ENCODE results near the gene CMC2.

Gene CMC2

DNA sequence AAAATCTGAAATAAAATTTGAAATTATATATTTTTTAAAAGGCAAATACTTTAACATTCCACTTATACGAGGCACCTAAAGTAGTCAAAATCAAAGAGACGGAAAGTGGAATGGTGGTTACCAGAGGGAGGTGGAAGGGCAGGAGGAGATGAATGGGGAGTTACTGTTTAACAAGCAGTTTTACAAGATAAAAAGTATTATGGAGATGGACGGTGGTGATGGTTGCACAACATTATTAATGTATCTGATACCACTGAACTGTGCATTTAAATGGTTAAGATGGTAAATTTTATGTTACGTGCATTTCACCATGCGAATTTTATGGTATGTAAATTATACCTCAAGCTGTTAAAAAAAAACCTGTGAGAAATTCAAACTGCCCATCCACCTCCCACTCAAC lies 5.4 kb downstream of the CMC2 start:
- DNase-seq, result no peak

DNA sequence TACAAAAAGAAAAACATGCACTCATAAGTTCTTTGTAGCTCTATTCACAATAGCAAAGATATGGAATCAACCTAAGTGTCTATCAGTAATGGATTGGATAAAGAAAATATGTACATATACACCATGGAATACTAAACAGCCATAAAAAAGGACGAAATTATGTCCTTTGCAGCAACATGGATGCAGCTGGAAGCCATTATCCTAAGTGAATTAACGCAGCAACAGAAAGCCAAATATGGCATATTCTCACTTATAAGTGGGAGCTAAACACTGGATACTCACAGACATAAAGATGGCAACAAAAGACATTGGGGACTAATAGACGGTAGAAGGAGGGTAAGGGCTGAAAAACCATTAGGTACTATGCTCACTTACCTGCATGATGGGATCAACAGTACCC lies 5.8 kb downstream of the CMC2 start:
- DNase-seq, result no peak

DNA sequence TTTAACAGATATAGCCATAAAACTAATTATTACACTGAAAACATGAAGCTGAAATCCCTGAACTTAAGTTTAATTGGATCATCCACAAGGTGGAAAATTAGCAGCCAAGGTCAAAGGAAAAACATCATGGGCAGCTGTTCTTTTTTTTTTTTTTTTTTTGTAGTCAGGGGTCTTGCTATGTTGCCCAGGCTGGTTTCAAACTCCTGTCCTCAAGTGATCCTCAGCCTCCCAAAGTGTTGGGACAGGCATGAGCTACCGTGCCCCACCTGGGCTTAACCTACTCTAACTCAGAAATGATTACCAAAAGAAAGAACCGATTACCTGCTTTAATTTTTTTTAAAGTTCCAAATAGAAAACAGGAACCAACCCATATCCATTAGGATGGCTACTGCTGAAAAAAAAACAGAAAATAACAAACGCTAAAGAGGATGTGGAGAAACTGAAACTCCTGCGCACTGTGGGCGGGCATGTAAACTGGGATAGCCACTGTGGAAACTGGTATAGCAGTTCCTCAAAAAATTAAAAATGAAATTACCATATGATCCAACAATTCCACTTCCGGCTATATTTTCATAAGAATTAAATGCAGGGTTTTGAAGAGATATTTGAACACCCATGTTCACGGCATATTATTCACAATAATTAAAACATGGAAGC lies 8.6 kb downstream of the CMC2 start:
- DNase-seq, result no peak

DNA sequence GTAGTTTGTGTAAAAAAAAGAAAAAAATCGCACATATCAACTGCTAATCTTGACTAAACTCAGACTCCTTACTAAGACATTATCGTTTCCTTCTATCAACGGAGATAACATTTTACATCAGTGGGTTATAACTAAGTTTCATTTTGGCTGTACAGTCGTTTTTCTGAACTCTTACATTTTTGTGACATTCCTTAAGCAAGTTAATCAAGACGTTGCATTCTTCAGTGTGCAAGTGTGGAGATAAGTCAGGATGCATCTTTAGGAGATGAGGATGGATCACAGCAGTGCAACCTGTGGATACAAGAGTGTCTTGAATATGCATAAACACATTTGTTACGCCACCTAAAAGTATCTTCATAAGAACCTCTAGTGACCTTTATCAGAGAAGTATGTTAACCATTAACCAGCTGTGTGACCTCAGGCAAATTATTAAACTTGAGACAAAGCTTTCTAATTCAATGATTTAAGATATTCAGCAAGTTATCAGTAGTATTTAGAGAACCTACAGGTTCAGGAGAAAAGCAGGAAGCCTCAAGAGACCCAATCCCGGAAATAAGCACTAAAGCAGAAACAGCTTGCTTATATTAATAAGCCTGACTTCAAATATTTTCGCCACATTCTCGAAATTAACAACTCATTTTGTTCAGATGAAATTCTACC lies 9.4 kb downstream of the CMC2 start:
- no peak for DNase-seq

DNA sequence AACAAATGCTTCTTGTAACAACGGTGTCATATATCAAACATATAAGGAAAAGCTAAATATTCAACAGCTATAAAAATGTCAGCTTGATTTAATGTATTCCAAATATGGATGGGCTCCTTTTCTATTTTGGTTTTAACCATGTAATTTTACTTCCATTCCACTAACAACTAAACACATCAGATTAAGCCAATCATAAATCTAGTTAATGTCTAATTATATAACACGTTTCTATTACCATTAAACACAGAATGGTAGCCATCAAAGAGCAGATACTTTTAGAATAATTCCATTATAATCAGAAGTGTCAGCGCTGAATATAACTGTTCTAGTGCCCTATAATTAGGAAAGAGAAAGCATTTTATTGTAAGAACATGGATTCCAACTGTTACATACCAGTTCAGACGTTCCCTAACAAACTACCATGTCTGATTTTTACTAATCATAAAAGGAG lies 10.0 kb downstream of the CMC2 start:
- no peak for DNase-seq

DNA sequence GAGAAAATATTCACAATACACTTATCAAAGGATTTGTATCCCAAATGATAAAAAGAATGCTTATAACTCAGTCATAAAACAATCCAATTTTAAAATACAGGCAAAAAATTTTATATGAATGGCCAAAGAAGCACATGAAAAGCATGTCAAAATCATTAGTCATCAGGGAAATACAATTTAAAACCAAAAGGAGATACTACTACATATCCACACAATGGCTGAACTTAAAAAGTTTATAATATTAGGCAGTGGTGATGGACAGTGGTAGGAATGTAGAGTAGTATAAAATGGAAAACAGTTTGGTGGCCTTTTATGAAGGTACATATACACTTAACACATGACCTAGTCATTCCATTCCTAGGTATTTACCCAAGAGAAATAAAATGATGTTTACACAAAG lies 12.2 kb downstream of the CMC2 start:
- no peak for DNase-seq

DNA sequence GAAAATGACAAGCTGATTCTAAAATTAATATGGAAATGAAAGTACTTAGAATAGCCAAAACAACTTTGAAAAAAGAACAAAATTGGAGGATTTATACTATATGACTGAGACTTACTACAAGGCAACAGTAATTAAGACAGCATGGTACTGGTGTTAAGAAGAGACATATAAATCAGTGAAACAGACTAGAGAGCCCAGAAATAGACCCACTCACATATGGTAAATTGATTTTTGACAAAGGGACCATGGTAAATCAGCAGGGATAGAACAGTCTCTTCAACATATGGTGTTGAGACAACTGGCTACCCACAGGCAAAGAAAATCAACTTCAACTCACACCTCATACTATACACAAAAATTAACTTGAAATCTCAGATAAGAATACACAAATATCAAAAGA lies 12.9 kb downstream of the CMC2 start:
- DNase-seq, result peak; percentile 45

DNA sequence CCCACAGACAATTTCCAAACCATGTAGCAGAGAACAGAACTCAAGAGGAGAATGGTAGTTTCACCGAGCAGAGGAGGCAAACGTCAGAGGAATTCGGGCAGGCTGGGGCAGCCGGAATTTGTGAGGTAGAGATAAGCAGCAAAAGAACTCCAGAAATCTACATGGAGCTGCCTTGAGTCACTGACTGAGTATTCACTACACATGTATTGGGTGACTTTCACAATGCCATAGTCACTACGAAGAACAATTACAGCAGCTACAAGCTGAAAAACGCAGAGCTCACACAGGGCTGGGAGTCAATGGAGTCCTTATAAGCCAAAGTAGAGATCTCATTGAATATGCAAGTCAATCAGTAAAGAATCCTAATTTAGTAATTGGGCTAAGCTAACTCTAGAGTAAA lies 13.4 kb downstream of the CMC2 start:
- DNase-seq, result no peak

DNA sequence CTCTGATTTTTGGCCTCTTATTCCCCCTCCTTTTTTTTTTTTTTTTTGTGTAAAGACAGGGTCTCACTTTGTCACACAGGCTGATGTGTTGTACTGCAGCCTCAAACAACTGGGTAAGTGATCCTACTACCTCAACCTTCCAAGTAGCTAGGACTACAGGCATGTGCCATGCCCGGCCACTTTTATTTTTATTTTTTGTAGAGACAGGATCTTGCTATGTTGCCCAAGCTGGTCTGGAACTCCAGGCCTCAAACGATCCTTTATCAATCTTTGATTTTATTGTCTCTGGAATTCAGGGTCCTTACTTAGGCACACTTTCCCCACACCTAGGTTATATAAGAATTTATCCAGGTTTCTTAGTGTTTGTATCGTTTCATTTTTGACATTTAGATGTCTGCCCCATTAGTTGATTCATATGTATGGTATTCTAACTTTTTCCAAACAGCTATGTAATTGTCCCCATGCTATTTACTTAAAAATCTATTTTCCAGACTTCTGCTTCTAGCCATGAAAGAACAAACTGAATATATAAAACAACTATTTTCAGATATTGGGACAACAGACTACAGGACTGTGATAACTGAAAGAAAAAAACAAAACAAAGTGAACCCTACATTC lies 13.9 kb downstream of the CMC2 start:
- DNase-seq, result no peak

DNA sequence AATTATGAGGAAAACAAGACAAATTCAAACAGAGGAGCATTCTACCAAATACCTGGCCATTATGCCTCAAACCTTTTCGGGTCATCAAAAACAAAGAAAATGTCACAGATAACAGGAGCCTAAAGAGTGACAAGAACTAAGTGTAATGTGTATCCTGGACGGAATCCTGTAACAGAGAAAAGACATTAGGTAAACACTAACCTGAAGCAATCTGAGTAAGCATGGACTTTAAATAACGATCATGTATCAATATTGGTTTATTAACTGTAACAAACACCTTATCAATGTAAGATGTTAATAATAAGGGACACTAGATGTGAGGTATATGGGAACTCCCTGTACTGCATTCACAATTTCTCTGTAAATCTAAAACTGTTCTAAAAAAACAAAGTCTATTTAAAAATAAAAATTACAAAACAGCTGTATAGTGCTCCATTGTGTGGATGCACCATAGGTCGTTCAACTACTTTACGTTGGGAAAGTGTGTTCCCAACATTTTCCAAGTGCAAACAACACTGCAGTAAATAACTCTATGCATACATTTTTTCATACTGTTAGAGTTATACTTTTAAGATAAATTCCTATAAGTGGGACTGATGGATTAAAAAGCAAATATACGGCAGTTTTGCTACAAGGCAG lies 14.8 kb downstream of the CMC2 start:
- DNase-seq, result no peak

DNA sequence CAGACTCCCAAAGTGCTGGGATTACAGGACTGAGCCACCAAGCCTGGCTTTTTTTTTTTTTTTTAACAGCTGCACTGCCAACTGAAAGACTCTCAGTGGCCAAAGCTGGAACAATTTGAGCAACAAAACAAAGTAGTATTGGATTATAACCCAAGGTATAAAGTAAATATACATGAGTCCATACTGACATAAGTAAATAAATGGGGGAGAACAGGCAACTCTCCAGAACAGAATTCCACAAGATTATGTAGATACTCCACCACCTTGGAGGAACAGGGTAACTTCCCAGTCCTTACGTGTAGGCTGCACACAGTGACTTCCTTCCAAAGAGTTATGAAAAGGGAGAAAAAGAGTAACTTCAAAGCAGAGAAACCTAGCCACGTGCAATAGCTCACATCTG lies 15.7 kb downstream of the CMC2 start:
- no peak for DNase-seq

DNA sequence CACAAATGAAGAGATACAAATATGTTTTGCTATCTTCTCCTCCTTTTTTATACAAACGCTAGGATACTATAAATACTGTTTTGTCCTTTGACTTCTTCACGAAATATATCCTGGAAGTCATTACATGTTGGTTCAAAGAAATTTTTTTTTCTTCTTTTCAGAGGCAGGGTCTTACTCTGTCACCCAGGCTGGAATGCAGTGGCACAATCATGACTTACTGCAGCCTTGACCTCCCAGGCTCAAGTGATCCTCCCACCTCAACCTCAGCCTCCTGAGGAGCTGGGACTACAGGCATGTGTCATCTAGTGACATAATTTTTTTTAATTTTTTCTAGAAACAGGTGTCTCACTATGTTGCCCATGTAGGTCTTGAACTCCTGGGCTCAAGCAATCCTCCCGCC lies 16.1 kb downstream of the CMC2 start:
- no peak for DNase-seq

DNA sequence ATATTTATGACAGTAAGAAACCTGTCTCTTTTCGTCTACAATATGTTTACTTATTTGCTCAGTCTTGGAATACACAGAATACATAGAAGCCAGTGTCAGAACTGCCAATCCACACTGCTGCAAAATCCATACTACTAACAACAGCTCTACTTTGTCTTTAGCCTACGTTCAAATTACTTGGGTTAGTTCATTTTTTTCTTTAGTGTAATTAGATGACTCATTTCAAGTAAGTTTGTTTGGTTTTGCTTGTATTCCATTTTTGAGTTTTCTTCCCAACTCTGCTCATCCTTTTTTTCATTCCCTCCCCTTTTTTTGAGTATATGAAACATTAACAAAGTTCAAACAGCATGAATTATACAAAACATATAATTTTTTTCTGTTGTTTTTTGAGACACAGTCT lies 16.9 kb downstream of the CMC2 start:
- DNase-seq, result no peak

DNA sequence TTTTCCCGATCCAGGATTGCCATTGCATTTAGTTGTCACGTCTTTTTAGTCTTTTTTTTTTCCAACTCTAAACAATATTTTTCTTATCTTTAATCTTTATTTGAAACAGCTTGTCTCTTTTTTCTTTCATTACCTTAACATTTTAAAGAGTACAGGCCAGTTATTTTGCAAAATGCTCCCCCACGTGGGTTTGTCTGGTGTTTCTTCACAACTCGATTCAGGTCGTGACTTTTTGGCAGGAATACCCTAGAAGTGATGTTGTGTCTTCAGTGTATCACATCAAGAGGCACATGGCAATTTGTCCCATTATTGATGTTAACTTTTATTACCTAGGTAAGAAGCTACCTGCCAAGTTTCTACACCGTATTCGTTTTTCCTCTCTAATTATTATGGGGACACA lies 17.9 kb downstream of the CMC2 start:
- no peak for DNase-seq

DNA sequence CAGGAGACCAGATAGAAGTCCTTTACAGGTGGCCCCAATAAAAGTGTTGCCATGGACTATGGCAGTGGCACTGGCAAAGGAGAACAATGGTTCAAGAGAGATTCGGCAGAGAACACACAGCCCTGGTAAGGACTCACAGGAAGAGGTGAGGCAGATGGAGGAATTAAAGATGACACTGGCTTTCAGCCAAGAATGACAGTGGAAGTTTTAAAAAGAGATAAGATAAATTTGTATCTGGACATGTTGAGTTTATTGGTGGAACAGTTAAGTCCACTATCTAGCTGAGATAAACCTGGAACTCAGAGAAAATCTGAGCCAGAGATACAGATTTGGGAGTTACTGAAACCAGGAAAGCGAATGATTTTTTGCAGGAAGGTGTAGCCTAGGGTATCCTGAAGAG lies 20.1 kb downstream of the CMC2 start:
- peak; percentile 24 for DNase-seq

DNA sequence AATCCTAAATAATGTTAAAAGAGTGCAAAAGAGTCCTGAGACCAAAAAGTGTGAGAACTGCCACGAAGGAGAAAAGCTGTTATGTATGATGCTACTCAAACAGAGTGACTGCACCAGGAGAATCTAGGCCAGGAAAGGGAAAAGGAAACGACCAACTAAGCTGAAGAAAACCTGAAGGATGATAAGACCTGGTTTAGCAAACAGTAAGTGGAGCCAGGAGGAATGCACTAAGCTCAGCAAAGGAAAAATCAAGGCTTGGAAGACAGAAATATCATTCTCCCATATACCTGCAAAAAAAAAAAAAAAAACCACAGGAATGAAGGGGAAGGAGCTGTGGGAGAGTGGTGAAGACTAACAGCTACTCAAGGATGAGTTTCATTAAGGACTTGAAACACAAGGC lies 21.1 kb downstream of the CMC2 start:
- DNase-seq, result no peak

DNA sequence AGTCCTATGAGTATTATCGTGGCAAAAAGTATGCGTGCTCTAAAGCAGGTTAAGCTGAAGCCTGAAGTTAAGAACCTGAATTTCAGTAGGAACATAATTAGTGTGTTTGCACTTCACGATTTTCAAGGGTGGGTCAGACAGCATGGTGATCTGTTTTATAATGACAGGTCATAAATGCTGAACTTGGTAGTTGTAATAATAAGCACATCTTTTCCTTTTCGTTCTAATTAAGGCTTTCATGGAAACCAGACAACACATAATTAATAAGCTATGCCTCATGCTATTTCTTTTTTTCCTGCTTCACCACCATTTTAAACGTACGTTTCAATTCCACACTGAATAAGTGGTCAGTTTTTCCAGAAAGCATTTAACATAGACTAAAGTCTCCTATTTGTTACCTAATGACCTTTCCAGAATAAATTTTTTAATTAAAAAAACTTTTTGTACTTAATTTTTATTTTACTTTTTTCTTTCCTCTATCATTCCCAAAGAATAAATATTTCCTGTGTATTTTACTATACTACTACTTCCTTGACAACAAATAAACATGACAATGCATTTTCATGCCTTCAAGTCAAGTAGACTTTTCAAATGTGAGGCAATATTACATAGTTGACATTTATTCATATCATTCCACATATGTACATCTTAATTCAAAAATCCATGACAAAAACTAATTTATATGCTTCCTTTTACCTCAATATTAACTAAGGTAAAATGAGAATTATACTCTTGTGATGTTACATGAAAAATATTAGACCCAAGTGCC lies 22.4 kb downstream of the CMC2 start:
- DNase-seq, result no peak

DNA sequence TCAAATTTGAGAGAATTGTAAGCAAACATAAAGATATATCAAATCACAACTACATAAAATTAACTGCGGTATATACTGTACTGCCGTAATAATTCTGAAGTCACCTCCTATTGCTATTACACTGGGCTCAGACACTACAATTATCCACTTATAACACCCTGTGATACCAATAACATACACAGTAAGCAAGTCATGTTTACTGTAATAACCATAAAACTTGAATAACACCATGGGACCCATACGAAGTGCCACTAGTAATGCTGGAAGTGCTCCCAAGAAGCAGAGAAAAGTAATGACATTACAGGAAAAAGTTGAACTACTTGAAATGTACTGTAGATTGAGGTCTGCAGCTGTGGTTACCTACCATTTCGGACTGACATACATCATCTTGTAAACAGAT lies 24.0 kb downstream of the CMC2 start:
- no peak for DNase-seq

DNA sequence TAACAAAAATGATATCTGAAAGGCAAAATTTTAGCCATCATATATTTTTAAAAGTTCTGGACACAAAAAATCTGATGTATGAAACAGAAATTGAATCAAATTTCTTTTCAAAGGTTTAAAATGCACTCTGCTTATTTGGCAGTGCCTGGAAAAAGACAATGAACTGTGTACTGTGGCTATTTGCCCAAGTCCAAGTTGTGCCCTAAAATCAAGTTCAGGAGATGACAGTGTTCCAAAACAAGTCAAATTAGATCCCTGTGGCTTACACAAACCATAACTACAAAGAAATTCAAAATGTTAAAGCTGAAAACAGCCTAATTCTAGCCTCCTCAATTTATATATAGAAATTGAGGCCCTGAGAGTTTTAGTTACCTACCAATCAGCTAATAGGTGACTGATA lies 25.6 kb downstream of the CMC2 start:
- DNase-seq, result no peak

DNA sequence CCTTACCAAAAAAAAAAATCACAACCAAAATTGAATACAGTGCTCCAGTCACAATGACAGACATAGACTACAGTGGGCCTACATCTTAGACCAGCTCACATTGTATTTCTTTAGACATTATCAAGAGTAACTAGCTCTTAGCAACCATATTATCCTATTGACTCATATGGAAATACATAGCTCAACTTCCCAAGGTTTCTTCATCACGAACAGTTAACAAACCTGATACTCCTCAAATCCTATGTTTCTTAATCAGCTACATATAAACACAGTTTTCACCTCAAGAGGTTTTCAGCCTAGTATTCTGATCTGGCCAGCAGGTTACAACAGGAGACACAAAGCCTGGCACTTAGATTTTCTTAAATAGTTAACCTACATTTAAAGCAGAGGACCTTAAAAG lies 29.7 kb downstream of the CMC2 start:
- no peak for DNase-seq

DNA sequence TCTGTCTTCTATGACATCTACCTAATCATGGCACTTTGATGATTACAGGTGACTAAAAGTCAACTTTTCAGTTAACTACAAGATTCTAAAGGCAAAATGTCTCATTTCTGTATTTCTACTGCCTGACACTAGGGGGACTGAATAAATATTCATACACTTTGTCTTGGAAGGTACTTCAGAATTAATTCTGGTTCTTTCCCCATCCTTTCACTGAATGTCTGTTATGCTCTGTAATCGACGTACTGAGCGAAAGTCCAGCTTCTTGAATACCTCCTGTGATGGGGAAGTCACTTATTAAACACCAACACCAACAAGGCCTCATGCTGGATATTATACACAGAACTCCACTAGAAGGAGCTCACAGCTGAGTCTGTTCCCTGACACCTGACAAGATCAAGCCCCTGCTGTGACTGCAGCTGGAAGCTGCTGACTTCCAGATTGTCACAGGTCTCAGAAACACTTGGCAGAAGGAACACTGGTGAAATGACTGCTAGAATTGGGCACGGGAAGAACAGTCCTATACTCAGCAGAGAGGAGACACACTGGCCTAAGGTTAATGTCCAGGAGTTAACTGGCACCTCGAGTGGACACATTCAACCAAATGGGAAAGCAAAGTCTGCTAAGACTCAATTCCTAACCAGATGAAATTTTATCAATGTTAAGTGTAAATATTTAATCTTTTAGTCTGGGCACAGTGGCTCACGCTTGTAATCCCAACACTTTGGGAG lies 31.9 kb downstream of the CMC2 start:
- DNase-seq, result peak; percentile 86

DNA sequence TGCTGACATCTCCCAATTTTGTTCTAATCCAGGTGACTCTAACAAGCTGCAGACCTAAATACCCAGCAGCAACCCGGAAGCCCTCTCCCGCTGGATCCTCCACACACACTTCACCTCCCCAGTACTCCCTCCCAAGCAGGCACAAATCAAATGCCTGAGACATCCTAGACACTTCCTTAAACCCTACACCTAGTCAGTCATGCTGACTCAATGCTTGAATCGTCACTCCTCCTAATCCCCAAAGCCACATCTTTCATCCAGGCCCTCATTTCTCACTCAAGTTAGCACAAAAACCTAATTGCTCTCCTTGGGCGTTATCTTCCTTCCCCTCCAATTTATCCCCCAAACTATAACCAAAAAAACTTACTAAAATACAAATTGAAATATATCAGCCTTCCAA lies 32.7 kb downstream of the CMC2 start:
- DNase-seq, result no peak

DNA sequence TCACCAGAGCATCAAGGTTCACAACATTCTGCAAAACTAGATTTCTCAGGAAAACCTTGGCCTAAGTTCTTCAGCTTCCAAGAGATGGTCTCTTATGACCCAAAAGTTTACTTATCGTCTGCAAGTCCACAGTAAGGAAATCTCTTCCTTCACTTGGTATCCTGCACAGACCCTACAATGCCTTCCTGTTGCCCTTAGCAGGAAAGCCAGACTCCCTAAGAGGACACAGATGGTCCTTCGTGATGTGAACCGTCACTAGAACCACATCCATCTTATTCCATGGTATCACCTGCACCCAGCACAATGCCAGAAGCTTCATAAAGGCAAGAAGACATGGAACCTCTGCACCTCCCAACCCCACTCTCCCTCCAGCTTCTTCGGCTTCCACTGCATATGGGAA lies 34.1 kb downstream of the CMC2 start:
- no peak for DNase-seq
